Measurements from ENCODE around the gene TOM1L2.
"Not testable (repeated sequence)": the region's sequence is repeated elsewhere in the genome, so short reads cannot be mapped to it uniquely, and the experiment has no call there.

The TOM1L2 gene

DNA sequence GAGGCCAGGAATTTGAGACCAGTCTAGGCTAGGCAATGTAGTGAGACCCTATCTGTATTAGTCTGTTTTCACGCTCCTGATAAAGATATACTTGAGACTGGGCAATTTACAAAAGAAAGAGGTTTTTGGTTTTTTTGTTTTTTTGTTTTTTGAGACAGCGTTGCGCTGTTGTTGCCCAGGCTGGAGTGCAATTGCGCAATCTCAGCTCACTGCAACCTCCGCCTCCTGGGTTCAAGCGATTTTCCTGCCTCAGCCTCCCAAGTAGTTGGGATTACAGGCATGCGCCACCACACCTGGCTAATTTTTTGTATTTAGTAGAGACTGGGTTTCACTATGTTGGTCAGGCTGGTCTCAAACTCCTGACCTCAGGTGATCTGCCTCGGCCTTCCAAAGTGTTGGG is 23.7 kb upstream of the TOM1L2 start:
- H3K36me3 ChIP-seq (ENCODE audit: control insufficient read depth, insufficient read depth, low read length); H3K4me1 ChIP-seq (ENCODE audit: control insufficient read depth, insufficient read depth, low read length); H3K9me3 ChIP-seq (ENCODE audit: control insufficient read depth, insufficient read depth, low read length); DNase-seq (ENCODE audit: low read depth, low spot score); H3K27ac ChIP-seq (ENCODE audit: low read length); H3K4me3 ChIP-seq (ENCODE audit: low read length); H3K27me3 ChIP-seq (ENCODE audit: control insufficient read depth, insufficient read depth, low read length): not testable (repeated sequence)
- WGBS (ENCODE audit: insufficient coverage, insufficient read length) = no CpG with 5 or more reads among the region's 8 CpGs

DNA sequence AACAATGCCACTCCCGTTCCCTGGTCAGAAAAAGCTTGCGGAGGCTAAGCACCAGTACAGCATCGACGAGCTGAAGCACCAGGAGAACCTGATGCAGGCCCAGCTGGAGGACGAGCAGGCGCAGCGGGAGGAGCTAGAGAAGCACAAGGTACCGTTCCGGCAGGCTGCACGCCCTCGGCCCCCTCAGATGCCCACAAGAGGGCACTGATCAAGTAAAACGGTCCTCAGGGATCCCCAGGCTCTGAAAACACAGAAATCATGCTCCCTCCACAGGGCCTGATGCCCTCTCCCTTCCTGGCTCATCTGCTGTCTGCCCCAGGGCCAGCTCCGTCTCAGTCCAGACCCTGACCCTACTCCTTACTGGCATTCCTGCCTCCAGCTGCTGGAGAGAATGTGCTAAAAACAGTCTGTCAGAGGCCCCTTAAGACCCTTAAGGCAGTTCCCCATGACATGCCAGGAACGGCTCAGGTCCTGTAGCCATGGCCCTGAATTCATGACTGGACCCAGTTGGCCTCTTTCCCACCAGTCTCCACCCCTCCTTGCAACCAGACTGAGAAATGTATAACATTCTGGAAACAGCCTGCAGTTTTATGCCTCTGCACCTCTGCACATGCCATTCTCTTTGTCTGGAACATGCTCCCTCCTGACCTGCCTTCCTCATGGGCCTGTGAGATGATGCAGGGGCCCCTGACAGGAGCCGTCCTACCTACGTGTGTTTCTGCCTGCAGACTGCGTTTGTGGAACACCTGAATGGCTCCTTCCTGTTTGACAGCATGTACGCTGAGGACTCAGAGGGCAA is 22.3 kb upstream of the TOM1L2 start:
- H3K9me3 ChIP-seq (ENCODE audit: control insufficient read depth, insufficient read depth, low read length) = no peaks in the 10 kb centered on the region
- H3K27me3 ChIP-seq (ENCODE audit: control insufficient read depth, insufficient read depth, low read length) = no peaks in the 10 kb centered on the region
- H3K27ac ChIP-seq (ENCODE audit: low read length) = no peak overlapping the region
- H3K4me3 ChIP-seq (ENCODE audit: low read length) = no peak overlapping the region
- H3K4me1 ChIP-seq (ENCODE audit: control insufficient read depth, insufficient read depth, low read length) = peaks cover 2% of the 10 kb centered on the region
- no CpG with 5 or more reads among the region's 18 CpGs for WGBS (ENCODE audit: insufficient coverage, insufficient read length)
- no peaks in the 10 kb centered on the region for H3K36me3 ChIP-seq (ENCODE audit: control insufficient read depth, insufficient read depth, low read length)
- peak; percentile 60 for DNase-seq (ENCODE audit: low read depth, low spot score)

DNA sequence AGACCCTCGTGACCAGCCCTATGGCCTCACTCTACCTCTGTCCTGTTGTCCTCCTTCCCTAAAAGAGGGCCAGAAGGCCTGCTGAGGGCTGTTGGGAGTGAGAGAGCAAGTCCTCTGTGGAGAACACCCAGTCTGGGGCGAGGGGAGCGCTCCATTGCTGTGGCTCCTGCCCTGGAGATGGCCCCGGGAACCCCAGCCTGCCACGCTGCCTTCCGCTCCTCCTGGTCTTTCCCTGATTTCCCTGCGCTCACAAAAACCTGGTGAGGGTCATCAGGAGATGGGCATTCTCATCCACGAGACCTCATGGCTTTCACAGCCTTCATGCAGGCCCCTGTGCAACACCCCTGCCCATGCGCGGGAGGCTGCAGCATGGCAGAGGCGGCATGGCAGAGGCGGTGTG is 21.7 kb upstream of the TOM1L2 start:
- H3K4me3 ChIP-seq (ENCODE audit: low read length) = no peak overlapping the region
- no peak for DNase-seq (ENCODE audit: low read depth, low spot score)
- no CpG with 5 or more reads among the region's 12 CpGs for WGBS (ENCODE audit: insufficient coverage, insufficient read length)
- H3K27ac ChIP-seq (ENCODE audit: low read length) = no peak overlapping the region
- no peaks in the 10 kb centered on the region for H3K36me3 ChIP-seq (ENCODE audit: control insufficient read depth, insufficient read depth, low read length)
- peaks cover 2% of the 10 kb centered on the region for H3K4me1 ChIP-seq (ENCODE audit: control insufficient read depth, insufficient read depth, low read length)
- no peaks in the 10 kb centered on the region for H3K27me3 ChIP-seq (ENCODE audit: control insufficient read depth, insufficient read depth, low read length)
- H3K9me3 ChIP-seq (ENCODE audit: control insufficient read depth, insufficient read depth, low read length) = no peaks in the 10 kb centered on the region

DNA sequence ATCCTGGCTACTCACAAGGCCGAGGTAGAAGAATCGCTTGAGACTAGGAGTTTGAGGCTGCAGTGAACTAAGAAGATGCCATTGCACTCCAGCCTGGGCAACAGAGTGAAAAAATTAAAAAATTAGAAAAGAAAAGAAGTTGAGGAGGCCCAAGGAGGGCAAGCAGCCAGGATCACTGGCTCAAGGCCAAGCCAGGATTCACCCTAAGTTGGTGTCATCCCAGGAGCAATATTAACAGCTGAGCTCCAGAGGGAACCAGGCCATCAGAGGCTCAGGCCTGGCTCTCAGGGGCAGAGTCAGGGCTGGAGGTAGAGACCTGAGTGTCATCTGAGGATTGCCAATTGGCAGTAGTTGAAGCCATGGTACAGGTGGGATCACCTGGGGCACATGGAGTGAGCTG is 21.2 kb upstream of the TOM1L2 start:
- Histone ChIP-seq H3K4me3 (ENCODE audit: low read length) (no peak overlapping the region), H3K9me3 (ENCODE audit: control insufficient read depth, insufficient read depth, low read length) (no peaks in the 10 kb centered on the region), H3K4me1 (ENCODE audit: control insufficient read depth, insufficient read depth, low read length) (peaks cover 2% of the 10 kb centered on the region), H3K36me3 (ENCODE audit: control insufficient read depth, insufficient read depth, low read length) (no peaks in the 10 kb centered on the region), H3K27ac (ENCODE audit: low read length) (no peak overlapping the region), H3K27me3 (ENCODE audit: control insufficient read depth, insufficient read depth, low read length) (no peaks in the 10 kb centered on the region)
- WGBS (ENCODE audit: insufficient coverage, insufficient read length) = no CpG with 5 or more reads among the region's 2 CpGs
- no peak for DNase-seq (ENCODE audit: low read depth, low spot score)

DNA sequence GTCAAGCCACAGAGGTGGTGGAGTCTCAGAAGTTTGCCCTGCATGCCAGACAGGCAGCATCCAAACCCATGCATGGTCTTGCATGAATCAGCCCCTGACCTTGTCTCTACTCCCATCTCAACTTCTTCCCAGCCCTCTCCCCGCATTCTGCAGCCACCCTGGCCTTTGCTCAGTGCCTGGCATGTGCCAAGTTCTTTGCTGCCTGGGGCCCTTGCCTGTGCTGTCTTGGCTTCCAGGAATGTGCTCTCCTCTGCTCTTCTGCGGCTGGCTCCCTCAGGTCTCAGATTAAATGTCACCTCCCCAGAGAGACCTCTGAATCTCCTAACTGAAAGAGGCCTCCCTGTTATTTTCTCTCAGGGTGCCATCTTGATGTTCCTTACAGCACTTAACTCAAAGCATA is 18.1 kb upstream of the TOM1L2 start:
- H3K4me3 ChIP-seq (ENCODE audit: low read length) = no peak overlapping the region
- WGBS (ENCODE audit: insufficient coverage, insufficient read length) = no CpG with 5 or more reads among the region's 2 CpGs
- no peaks in the 10 kb centered on the region for H3K27me3 ChIP-seq (ENCODE audit: control insufficient read depth, insufficient read depth, low read length)
- no peak overlapping the region for H3K27ac ChIP-seq (ENCODE audit: low read length)
- peaks cover 2% of the 10 kb centered on the region for H3K4me1 ChIP-seq (ENCODE audit: control insufficient read depth, insufficient read depth, low read length)
- DNase-seq (ENCODE audit: low read depth, low spot score) = no peak
- no peaks in the 10 kb centered on the region for H3K9me3 ChIP-seq (ENCODE audit: control insufficient read depth, insufficient read depth, low read length)
- H3K36me3 ChIP-seq (ENCODE audit: control insufficient read depth, insufficient read depth, low read length) = no peaks in the 10 kb centered on the region

DNA sequence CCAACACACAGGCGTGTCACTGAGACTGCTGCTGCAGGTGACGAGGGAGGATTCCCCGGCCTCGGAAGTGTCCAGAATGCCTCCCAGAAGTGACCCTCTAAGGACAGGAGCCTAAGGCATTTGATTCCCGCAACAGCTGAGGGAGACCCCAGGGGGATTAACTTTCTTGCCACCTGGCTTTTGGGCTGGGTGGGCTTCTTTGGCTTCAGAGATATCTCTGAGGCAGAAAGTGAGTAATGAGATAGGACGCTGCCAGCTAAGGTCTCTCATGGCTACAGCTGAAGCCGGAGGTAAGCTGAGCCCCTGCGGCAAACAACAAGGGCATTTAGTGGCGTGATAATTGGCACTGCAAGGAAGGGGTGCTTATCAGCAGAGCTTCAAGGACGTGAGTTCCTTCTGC is 17.4 kb upstream of the TOM1L2 start:
- H3K27me3 ChIP-seq (ENCODE audit: control insufficient read depth, insufficient read depth, low read length) = no peaks in the 10 kb centered on the region
- H3K27ac ChIP-seq (ENCODE audit: low read length) = no peak overlapping the region
- H3K36me3 ChIP-seq (ENCODE audit: control insufficient read depth, insufficient read depth, low read length) = no peaks in the 10 kb centered on the region
- no peak overlapping the region for H3K4me3 ChIP-seq (ENCODE audit: low read length)
- no peaks in the 10 kb centered on the region for H3K9me3 ChIP-seq (ENCODE audit: control insufficient read depth, insufficient read depth, low read length)
- no peak for DNase-seq (ENCODE audit: low read depth, low spot score)
- peaks cover 2% of the 10 kb centered on the region for H3K4me1 ChIP-seq (ENCODE audit: control insufficient read depth, insufficient read depth, low read length)
- no CpG with 5 or more reads among the region's 10 CpGs for WGBS (ENCODE audit: insufficient coverage, insufficient read length)

DNA sequence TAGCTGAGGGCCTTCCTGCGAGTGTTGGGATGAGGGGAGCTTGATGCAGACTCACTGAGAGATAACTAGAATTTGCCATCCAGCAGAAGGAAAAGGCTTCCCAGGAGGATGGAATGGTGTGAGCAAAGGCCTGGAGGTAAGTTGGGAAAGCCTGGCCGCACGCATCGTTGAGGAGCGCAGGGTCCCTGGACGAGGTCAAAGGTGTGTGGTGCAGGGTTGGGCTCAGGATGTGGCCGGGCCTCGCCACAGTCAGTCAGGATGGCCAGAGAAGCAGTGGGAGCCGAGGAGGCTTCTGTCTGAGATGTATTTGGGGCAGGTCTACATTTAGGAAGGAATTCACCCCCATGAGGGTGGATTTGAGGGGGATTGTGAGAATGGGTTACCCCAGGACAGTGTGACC is 16.9 kb upstream of the TOM1L2 start:
- no peak for DNase-seq (ENCODE audit: low read depth, low spot score)
- no CpG with 5 or more reads among the region's 9 CpGs for WGBS (ENCODE audit: insufficient coverage, insufficient read length)
- Histone ChIP-seq H3K27me3 (ENCODE audit: control insufficient read depth, insufficient read depth, low read length) (no peaks in the 10 kb centered on the region), H3K9me3 (ENCODE audit: control insufficient read depth, insufficient read depth, low read length) (no peaks in the 10 kb centered on the region), H3K27ac (ENCODE audit: low read length) (no peak overlapping the region), H3K4me1 (ENCODE audit: control insufficient read depth, insufficient read depth, low read length) (peaks cover under 1% of the 10 kb centered on the region), H3K4me3 (ENCODE audit: low read length) (no peak overlapping the region), H3K36me3 (ENCODE audit: control insufficient read depth, insufficient read depth, low read length) (no peaks in the 10 kb centered on the region)

DNA sequence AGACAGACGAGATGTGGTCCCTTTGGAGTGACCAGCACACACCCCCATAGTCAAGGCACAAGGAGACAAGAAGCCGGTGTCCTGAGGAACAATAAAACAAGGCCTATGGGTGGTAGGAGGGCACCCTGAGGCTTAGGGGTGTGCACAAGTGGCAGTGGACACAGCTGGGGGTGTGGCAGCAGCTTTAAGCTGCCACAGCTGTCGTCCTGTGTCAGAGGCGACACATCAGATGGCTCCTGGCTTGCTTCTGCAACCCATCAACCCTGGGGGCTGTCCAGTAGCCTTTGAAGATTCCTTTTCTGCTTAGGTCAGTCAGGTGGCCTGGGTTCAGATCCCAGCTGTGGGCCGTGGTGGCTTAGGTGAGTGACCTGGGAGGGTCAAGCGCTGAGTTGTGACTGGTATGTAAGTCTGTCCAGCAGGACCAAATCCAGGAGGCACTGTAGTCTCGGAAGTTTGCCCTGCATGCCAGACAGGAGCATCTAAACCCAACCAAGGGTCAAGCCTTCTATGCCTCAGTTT is 16.3 kb upstream of the TOM1L2 start:
- WGBS (ENCODE audit: insufficient coverage, insufficient read length) = no CpG with 5 or more reads among the region's 7 CpGs
- H3K4me1 ChIP-seq (ENCODE audit: control insufficient read depth, insufficient read depth, low read length) = no peaks in the 10 kb centered on the region
- no peak overlapping the region for H3K27ac ChIP-seq (ENCODE audit: low read length)
- no peak overlapping the region for H3K4me3 ChIP-seq (ENCODE audit: low read length)
- no peaks in the 10 kb centered on the region for H3K36me3 ChIP-seq (ENCODE audit: control insufficient read depth, insufficient read depth, low read length)
- H3K27me3 ChIP-seq (ENCODE audit: control insufficient read depth, insufficient read depth, low read length) = no peaks in the 10 kb centered on the region
- H3K9me3 ChIP-seq (ENCODE audit: control insufficient read depth, insufficient read depth, low read length) = no peaks in the 10 kb centered on the region
- DNase-seq (ENCODE audit: low read depth, low spot score) = no peak

DNA sequence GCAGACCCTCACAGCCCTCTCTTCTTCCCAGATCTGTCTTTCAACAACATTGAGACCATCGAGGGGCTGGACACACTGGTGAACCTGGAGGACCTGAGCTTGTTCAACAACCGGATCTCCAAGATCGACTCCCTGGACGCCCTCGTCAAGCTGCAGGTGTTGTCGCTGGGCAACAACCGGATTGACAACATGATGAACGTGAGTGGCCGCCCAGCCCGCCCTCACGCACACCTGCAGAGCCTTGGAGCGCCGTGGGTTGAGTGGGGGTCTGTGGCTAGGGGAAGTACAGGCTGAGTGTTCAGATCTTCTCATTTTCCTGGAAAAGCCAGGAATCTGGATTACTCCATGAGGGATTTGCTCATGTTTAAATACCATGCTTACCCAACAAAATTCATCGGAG is 15.7 kb upstream of the TOM1L2 start:
- WGBS (ENCODE audit: insufficient coverage, insufficient read length) = no CpG with 5 or more reads among the region's 14 CpGs
- H3K4me3 ChIP-seq (ENCODE audit: low read length) = no peak overlapping the region
- H3K36me3 ChIP-seq (ENCODE audit: control insufficient read depth, insufficient read depth, low read length) = no peaks in the 10 kb centered on the region
- DNase-seq (ENCODE audit: low read depth, low spot score) = no peak
- no peaks in the 10 kb centered on the region for H3K4me1 ChIP-seq (ENCODE audit: control insufficient read depth, insufficient read depth, low read length)
- H3K27me3 ChIP-seq (ENCODE audit: control insufficient read depth, insufficient read depth, low read length) = no peaks in the 10 kb centered on the region
- no peak overlapping the region for H3K27ac ChIP-seq (ENCODE audit: low read length)
- no peaks in the 10 kb centered on the region for H3K9me3 ChIP-seq (ENCODE audit: control insufficient read depth, insufficient read depth, low read length)

DNA sequence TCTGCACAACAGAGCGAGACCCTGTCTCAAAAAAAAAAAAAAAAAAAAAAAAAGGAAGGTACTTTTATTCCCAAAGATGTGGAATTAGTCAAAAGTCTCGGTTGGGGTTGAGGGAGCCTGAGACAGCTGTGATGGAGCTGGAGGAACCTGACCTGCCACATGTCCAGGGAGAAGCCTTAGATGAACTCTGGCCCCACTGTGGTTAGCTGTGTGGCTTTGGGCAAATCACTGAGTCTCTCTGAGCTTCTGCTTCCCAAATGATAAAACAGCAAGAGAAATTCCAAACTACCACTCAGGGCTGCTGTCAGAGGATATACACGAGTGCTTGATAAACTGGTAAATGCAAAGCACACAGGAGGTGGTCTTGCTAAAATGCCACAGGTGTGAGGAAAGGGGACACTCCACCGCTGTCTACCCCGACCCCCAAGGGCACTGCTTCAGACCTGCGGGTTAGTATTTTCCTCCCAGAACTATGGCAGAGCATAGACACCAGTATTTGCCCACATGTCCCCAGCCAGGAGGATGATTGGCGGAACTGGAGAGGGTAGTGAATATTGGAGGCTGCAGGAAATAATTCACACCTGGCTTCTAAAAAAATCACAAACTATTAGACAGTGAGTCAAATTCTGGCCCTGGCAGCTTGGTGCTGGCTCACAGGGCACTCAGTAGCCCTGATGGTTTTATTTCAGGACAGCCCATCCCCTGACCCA is 15.1 kb upstream of the TOM1L2 start:
- Histone ChIP-seq H3K9me3 (ENCODE audit: control insufficient read depth, insufficient read depth, low read length) (no peaks in the 10 kb centered on the region), H3K27me3 (ENCODE audit: control insufficient read depth, insufficient read depth, low read length) (no peaks in the 10 kb centered on the region), H3K36me3 (ENCODE audit: control insufficient read depth, insufficient read depth, low read length) (no peaks in the 10 kb centered on the region), H3K4me1 (ENCODE audit: control insufficient read depth, insufficient read depth, low read length) (no peaks in the 10 kb centered on the region), H3K4me3 (ENCODE audit: low read length) (no peak overlapping the region), H3K27ac (ENCODE audit: low read length) (no peak overlapping the region)
- DNase-seq (ENCODE audit: low read depth, low spot score) = no peak
- no CpG with 5 or more reads among the region's 7 CpGs for WGBS (ENCODE audit: insufficient coverage, insufficient read length)
